Measurements from ENCODE around the gene WWOX.

DNA sequence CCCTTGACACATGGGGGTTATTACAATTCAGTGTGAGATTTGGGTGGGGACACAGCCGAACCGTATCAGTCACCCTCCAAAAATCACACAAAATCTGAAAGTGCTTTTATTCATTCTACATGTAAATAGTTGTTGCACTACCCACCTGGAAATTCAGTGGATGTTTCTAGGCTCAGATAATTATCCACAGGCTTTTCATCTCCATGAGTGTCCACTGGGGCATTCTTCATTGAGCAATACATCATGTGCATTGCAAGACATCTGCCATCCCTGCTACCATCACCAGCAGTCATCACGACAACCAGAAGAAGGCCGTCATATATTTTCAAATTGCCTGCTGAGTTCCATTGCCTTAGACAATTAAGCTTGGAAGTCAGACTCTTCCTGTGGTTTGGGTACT, 330.8 kb downstream of the WWOX start:
- TF ChIP-seq EZH2 (IDR thresholded peaks at IDR 0.05; ENCODE audit: borderline replicate concordance) (no peak), EZH2phosphoT487 (IDR thresholded peaks at IDR 0.05; ENCODE audit: low read depth, severe bottlenecking, unreplicated experiment) (no peak)
- TF ChIP-seq, protein P1, sequence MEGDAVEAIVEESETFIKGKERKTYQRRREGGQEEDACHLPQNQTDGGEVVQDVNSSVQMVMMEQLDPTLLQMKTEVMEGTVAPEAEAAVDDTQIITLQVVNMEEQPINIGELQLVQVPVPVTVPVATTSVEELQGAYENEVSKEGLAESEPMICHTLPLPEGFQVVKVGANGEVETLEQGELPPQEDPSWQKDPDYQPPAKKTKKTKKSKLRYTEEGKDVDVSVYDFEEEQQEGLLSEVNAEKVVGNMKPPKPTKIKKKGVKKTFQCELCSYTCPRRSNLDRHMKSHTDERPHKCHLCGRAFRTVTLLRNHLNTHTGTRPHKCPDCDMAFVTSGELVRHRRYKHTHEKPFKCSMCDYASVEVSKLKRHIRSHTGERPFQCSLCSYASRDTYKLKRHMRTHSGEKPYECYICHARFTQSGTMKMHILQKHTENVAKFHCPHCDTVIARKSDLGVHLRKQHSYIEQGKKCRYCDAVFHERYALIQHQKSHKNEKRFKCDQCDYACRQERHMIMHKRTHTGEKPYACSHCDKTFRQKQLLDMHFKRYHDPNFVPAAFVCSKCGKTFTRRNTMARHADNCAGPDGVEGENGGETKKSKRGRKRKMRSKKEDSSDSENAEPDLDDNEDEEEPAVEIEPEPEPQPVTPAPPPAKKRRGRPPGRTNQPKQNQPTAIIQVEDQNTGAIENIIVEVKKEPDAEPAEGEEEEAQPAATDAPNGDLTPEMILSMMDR (IDR thresholded peaks at IDR 0.05; ENCODE audit: poor library complexity): no peak

Data from hepatocyte (in vitro differentiated cells).